HUES6 (cell line): ENCODE measurements around the gene RAB4B.
"Not testable (repeated sequence)": the region's sequence is repeated elsewhere in the genome, so short reads cannot be mapped to it uniquely, and the experiment has no call there.

Source experiments
- H3K27ac ChIP-seq: 2 replicates; pipeline ENCODE4 v1.7.0; 2013; ENCODE audit warnings: low read depth, mild to moderate bottlenecking, low read length, inconsistent platforms
- H3K27me3 ChIP-seq: 2 replicates; pipeline ENCODE4 v1.6.1; 2013; ENCODE audit warnings: low read length; ENCODE audit not compliant: control insufficient read depth, insufficient read depth
- H3K36me3 ChIP-seq: 2 replicates; pipeline ENCODE4 v1.6.1; 2013; ENCODE audit warnings: low read length; ENCODE audit not compliant: control insufficient read depth, insufficient read depth
- H3K4me1 ChIP-seq: 2 replicates; pipeline ENCODE4 v1.6.1; 2013; ENCODE audit warnings: low read length; ENCODE audit not compliant: control insufficient read depth, insufficient read depth
- H3K4me3 ChIP-seq: 2 replicates; pipeline ENCODE4 v1.5.1; 2013; ENCODE audit warnings: low read depth, low read length
- H3K9ac ChIP-seq: one replicate; pipeline ENCODE4 v1.6.1; 2013; ENCODE audit warnings: mild to moderate bottlenecking, low read length
- H3K9me3 ChIP-seq: 2 replicates; pipeline ENCODE4 v1.6.1; 2013; ENCODE audit warnings: low read depth, low read length; ENCODE audit not compliant: control insufficient read depth, insufficient read depth

RAB4B gene, protein sequence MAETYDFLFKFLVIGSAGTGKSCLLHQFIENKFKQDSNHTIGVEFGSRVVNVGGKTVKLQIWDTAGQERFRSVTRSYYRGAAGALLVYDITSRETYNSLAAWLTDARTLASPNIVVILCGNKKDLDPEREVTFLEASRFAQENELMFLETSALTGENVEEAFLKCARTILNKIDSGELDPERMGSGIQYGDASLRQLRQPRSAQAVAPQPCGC

DNA sequence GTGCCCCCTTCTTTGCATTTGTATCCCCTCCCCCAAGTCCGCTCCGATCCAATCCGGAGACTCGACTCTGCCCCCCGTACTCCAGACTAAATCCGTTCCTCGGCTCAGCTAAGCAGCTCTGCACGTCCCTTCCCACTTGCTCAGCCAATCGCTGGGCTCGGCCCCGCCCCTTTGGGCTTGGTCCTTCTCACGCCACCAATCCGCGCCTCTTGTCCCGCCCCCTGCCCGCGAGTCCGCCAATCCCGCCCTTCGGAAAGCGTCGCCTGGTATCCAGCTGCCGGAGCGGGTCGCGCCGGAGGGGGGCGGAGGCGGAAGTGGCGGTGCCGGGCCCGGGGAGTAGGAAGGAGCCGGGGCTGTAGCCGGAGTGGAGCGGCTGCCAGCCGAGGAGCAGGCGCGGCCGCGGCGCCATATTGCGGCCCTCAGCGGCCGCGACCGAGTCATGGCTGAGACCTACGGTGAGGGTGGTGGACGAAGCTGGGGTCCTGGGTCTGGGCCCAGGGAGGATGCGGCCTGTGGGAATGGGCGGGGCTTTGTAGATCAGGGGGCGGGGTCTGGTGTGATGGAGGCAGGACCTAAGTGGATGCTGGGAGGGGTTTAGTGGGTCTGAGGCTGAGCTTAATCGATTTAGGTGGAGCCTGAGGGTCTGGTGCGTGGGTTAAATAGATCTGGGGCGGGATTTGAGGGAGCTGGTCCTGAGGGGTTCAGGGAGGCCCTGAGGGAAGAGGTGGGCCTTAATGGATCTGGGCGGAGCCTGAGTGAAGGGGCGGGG lies at the start of gene RAB4B:
Gene RAB4B, plus strand, starts transcription at position 311 of the 769 bp plus-strand sequence. Its CDS starts 129 bp downstream, at position 440.
- Histone ChIP-seq H3K27ac (peak within 1 kb of the TSS; percentile 89), H3K9ac (peak within 1 kb of the TSS; percentile 81), H3K36me3 (peaks cover 2% of the 10 kb centered on the region; the same call in 1 of the 2 replicates), H3K27me3 (no peaks in the 10 kb centered on the region), H3K9me3 (no peaks in the 10 kb centered on the region), H3K4me1 (peaks cover 13% of the 10 kb centered on the region), H3K4me3 (peak within 1 kb of the TSS; percentile 82)

DNA sequence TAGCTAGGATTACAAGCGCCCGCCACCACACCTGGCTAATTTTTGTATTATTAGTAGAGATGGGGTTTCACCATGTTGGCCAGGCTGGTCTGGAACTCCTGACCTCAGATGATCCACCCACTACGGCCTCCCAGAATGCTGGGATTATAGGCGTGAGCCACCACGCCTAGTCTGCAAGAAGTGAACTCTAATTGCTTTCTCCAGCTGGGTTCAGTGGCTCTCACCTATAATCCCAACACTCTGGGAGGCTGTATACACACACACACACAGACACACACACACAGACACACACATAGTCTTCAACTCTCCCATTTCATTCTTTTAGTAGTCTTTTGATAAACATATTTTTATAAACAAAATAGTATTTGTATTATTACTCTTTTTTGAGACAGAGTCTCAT lies 48.0 kb upstream of the RAB4B start:
- peaks cover 78% of the 10 kb centered on the region for H3K36me3 ChIP-seq
- H3K4me1 ChIP-seq, H3K27ac ChIP-seq, H3K9ac ChIP-seq, H3K27me3 ChIP-seq, H3K9me3 ChIP-seq, H3K4me3 ChIP-seq: not testable (repeated sequence)

DNA sequence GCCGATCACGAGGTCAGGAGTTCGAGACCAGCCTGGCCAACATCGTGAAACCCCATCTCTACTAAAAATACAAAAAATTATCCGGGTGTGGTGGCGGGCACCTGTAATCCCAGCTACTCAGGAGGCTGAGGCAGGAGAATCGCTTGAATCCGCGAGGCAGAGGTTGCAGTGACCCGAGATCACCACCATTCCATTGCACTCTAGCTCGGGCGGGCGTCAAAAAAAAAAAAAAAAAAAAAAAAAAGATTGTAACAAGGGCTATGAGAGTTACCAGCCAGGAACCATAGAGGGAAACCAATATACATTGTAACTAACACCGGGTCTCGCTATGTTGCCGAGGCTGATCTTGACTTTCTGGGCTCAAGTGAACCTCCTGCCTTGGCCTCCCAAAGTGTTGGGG lies 45.7 kb upstream of the RAB4B start:
- peaks cover 82% of the 10 kb centered on the region for H3K36me3 ChIP-seq
- not testable (repeated sequence) for H3K9me3 ChIP-seq, H3K27me3 ChIP-seq, H3K27ac ChIP-seq, H3K4me3 ChIP-seq, H3K9ac ChIP-seq, H3K4me1 ChIP-seq

DNA sequence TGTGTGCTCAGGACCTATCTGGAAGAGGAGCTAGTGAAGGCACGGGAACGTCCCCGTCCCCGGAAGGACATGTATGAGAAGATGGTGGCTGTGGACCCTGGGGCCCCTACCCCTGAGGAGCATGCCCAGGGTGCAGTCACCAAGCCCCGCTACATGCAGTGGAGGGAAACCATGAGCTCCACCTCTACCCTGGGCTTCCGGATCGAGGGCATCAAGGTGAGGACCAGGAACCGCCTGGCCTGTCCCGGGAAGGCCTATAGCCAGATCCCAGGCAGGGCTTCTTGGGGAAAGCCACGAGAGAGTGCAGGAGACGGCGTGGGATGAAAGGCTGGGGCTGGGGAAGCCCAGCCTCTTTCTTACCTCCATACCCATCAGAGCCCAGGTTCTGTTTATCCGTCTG lies 44.9 kb upstream of the RAB4B start:
- Histone ChIP-seq H3K27me3 (no peaks in the 10 kb centered on the region), H3K9me3 (no peaks in the 10 kb centered on the region), H3K9ac (no peak overlapping the region), H3K4me1 (no peaks in the 10 kb centered on the region), H3K27ac (no peak overlapping the region), H3K4me3 (no peak overlapping the region), H3K36me3 (peaks cover 77% of the 10 kb centered on the region)

DNA sequence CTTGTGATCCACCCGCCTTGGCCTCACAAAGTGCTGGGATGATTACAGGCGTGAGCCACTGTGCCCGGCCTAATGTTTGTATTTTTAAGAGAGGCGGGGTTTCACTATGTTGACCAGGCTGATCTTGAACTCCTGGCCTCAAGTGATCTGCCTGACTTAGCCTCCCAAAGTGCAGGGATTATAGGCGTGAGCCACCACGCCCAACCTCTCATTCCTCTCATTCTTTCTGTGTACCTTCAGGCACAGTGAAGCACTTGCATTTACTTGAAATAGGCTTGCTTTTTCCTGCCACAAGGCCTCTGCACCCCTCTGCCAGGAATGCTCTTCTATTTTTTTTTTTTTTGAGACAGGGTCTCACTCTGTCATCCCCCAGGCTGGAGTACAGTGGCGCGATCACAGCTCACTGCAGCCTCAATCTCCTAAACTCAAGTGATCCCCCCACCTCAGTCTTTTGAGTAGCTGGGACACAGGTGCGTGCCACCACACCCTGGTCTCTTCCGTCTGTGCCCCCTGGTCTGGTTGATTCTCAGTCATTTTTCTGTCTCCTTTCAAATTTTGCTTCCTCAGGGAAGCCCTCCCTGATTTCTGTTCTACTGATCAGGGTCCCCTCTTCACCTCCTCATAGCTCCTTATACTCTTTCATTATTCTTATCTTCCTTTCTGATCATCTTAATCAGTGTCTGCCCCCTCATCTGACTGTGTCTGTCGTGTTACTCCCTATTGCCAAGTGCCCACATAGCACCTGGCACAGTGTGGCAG lies 42.9 kb upstream of the RAB4B start:
- Histone ChIP-seq H3K9ac (no peak overlapping the region), H3K27me3 (no peaks in the 10 kb centered on the region), H3K36me3 (peaks cover 82% of the 10 kb centered on the region), H3K9me3 (no peaks in the 10 kb centered on the region), H3K4me1 (no peaks in the 10 kb centered on the region), H3K4me3 (no peak overlapping the region), H3K27ac (no peak overlapping the region)

DNA sequence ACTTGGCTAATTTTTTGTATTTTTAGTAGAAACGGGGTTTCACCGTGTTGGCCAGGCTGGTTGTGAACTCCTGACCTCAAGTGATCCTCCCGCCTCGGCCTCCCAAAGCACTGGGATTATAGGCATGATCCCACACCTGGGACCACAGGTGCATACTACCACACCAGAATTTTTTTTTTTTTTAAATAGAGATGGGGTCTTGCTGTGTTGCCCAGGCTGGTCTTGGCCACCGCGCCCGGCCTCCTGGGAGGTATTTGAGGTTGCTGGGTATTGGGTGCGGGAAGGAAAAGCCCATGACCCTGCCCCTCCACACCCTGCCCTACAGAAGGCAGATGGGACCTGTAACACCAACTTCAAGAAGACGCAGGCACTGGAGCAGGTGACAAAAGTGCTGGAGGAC lies 41.4 kb upstream of the RAB4B start:
- H3K9me3 ChIP-seq, result no peaks in the 10 kb centered on the region
- peaks cover 76% of the 10 kb centered on the region for H3K36me3 ChIP-seq
- H3K27ac ChIP-seq, result no peak overlapping the region
- no peak overlapping the region for H3K9ac ChIP-seq
- H3K27me3 ChIP-seq, result no peaks in the 10 kb centered on the region
- H3K4me1 ChIP-seq, result no peaks in the 10 kb centered on the region
- H3K4me3 ChIP-seq, result no peak overlapping the region

DNA sequence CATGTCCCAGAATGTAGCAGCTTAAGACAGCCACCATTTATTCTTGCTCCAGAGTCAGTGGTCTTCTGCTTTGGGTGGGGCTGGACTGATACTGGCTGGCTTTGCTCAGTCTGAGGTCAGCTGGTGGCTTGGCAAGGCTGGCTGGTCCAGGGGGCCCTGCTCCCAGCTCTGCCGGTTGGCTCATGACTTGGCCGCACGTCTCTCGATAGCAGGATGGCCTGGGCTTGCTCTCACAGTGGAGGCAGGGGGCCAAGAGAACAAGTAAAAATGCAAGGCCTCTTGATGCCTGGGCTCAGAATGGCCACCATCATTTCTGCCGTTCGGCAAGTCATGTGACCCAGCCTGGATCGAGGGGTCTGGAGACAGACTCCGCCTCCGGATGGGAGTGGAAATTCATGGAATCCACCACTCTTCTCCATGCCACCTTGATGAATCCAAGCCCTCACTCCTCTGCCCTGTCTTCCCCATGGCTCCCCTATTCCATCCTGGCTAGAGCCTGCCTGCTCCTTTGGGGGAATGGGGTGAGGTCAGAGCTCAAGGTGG lies 40.9 kb upstream of the RAB4B start:
- Histone ChIP-seq H3K36me3 (peaks cover 77% of the 10 kb centered on the region), H3K9me3 (no peaks in the 10 kb centered on the region)

DNA sequence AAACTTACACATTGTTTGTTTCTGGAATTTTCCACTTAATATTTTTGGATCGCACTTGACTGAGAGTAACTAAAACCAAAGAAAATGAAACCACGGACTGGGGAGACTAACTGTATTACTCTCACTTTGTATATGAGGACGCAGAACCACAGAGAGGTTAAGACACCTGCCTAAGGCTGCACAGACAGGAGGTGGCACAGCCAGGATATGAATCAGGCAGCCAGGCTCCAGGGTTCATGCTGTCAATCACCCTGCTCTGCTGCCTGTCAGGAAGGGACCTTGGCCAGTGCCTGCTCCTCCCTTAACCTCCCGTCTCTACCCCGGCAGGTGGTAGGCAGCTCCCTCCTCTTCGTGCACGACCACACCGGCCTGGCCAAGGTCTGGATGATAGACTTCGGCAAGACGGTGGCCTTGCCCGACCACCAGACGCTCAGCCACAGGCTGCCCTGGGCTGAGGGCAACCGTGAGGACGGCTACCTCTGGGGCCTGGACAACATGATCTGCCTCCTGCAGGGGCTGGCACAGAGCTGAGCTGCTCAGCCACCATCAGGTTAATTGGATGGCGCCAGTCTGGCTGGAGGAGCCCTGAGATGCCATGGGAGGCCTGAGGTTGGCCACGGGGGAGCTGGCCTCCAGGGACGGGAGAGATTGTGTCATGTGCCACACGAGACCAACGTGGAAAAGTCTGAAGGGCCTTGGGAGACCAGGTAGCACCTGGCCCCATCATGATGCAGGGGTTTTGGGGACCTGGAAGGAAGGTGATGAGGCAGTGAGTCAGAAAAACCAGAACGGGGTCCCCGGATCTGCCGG lies 38.8 kb upstream of the RAB4B start:
- Histone ChIP-seq H3K36me3 (peaks cover 74% of the 10 kb centered on the region), H3K9me3 (no peaks in the 10 kb centered on the region), H3K4me3 (no peak overlapping the region), H3K9ac (no peak overlapping the region), H3K4me1 (peaks cover under 1% of the 10 kb centered on the region; the same call in 1 of the 2 replicates), H3K27ac (no peak overlapping the region), H3K27me3 (no peaks in the 10 kb centered on the region)

More for the DNA sequence above, 40.9 kb upstream of the RAB4B start:
- H3K27me3 ChIP-seq, result no peaks in the 10 kb centered on the region
- H3K9ac ChIP-seq, result no peak overlapping the region
- no peak overlapping the region for H3K4me3 ChIP-seq
- H3K4me1 ChIP-seq, result no peaks in the 10 kb centered on the region
- no peak overlapping the region for H3K27ac ChIP-seq

DNA sequence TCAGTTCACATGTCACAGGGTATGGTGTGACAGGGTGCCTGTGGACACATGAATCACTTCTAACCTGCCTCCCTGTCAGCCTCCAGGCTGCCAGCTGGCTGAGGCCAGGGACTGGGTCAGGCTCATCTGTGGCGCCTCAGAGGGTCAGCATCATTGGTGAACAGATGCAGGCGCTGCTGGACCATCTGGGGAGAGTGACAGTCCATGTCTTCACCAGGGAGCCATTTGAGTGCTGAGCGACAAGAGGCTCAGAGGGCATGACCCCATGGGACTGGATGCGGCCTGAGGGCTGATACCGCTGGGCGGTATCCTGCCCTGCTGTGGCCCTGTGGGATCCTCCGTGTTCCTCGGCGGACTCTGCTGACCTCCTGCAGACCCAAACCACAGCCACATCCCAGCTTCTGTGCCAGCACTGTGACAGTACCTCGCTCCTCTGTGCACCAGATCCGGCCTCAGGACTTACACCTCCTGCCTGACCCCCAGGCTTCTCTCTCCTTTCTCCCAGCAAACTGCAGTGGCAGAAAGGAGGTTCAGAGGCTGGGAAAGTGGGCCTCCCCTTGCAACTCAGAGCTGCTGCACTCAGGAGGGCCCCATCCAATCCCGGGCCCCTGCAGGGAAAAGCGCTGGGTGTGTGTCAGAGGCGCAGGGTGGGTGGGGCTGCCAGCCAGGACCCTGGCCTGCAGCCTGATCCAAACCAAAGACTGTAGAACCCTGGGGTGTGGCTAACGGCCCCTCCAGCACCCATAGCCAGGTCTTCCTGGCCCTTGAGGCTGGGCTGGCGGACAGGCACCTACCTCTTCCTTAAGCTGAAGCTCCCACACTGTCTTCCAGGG lies 38.0 kb upstream of the RAB4B start:
- H3K36me3 ChIP-seq, result peaks cover 67% of the 10 kb centered on the region
- no peak overlapping the region for H3K4me3 ChIP-seq
- peaks cover 9% of the 10 kb centered on the region for H3K4me1 ChIP-seq
- H3K27me3 ChIP-seq, result no peaks in the 10 kb centered on the region
- no peak overlapping the region for H3K9ac ChIP-seq
- no peaks in the 10 kb centered on the region for H3K9me3 ChIP-seq
- no peak overlapping the region for H3K27ac ChIP-seq

DNA sequence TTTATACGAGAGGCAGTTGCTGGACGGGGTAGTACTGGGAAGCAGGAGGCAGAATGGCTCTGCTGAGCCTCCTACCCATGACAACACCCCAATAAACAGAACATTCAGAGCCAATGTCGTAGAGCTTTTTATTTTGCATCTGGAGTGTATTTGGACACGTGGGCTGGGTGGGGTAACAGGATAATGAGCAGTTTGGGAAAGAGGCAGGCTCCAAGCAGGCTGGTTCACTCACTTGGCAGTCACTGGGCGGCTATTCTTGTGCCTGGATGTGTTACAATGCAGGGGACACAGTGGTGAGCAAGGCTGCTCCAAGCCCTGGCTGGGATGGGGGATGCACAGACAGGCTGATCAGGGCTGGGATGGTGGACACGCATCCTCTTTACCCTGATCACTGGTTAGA lies 37.3 kb upstream of the RAB4B start:
- Histone ChIP-seq H3K27me3 (no peaks in the 10 kb centered on the region), H3K4me3 (no peak overlapping the region), H3K36me3 (peaks cover 60% of the 10 kb centered on the region), H3K9me3 (no peaks in the 10 kb centered on the region), H3K9ac (no peak overlapping the region), H3K4me1 (peaks cover 13% of the 10 kb centered on the region), H3K27ac (no peak overlapping the region)
